ENCODE measurements around the gene DPEP1. TPM values are rescaled to one million over a fixed set of nuclear protein-coding genes. Genes with fewer than 3 reads are reported as not detected.
"Not testable (repeated sequence)": the region's sequence is repeated elsewhere in the genome, so short reads cannot be mapped to it uniquely, and the experiment has no call there.

Gene DPEP1
- total RNA-seq, 2 experiments from 2014 or later: not detected

DNA sequence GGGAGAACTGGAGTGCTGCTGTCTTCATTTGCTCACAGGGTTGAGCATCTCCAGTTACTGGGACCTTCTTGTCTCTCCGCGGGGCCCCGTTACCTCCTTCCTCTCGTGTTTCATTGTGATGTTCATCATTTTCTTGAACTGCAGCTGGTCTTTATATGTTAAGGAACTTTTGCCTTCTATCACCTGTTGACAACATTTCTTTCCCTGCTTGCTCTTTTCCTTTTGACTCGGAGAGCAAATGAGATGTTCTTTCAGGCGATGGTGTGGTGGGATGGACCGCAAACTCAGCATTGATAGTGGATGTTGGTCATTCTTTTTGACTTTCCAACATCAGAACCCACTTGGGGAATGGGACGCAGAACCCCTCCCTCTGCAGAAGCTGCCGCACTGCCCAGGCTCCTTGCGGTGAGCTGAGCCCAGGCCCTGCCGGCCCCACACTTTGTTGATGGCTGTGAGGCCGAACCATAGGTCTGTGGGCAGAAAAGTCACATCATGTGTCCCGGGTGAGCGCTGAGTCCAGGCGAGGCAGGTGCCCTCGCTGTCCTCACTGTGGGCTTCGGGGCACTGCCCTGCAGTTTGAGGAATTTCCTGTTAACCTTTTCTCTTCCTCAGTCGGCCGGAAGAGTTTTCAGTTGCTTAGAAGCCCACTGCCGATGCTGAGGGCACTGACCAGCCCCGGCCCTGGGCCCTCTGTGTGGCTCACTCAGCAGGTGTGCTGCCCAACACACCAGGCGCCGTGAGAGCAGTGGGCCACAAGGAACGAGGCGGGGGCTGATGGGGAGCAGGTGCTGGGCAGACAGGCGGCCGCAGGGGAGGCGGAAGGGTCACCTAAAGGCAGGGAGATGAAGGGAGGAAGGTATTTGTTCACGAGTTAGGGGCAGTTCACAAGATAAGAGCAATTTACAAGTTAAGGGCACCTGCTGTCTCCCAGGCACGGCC lies 45.5 kb upstream of the DPEP1 start:
- DNase-seq (no peak), ATAC-seq (no peak)
- TF ChIP-seq, protein P1, sequence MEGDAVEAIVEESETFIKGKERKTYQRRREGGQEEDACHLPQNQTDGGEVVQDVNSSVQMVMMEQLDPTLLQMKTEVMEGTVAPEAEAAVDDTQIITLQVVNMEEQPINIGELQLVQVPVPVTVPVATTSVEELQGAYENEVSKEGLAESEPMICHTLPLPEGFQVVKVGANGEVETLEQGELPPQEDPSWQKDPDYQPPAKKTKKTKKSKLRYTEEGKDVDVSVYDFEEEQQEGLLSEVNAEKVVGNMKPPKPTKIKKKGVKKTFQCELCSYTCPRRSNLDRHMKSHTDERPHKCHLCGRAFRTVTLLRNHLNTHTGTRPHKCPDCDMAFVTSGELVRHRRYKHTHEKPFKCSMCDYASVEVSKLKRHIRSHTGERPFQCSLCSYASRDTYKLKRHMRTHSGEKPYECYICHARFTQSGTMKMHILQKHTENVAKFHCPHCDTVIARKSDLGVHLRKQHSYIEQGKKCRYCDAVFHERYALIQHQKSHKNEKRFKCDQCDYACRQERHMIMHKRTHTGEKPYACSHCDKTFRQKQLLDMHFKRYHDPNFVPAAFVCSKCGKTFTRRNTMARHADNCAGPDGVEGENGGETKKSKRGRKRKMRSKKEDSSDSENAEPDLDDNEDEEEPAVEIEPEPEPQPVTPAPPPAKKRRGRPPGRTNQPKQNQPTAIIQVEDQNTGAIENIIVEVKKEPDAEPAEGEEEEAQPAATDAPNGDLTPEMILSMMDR (IDR thresholded peaks at IDR 0.05): no peak
- intact Hi-C loops (cut with micrococcal nuclease): no loop called here
- Mint-ChIP-seq H3K36me3 (ENCODE audit: low read depth) (peaks cover 23% of the 10 kb centered on the region), H3K4me3 (no peak overlapping the region), H3K9me3 (no peaks in the 10 kb centered on the region), H3K27me3 (peaks cover 2% of the 10 kb centered on the region), H3K27ac (no peak overlapping the region), H3K4me1 (ENCODE audit: low read depth) (peaks cover 38% of the 10 kb centered on the region)
- CTCF ChIA-PET: interaction anchor here (1.4 kb wide), 1 partner anchor 82 kb away, joined by 3 read pairs; no protein-coding TSS in a partner anchor
- POLR2A ChIA-PET: no interaction called here

- TF ChIP-seq, protein P1 (IDR thresholded peaks at IDR 0.05): no peak
- DNase-seq: no peak
- H3K27ac Mint-ChIP-seq: no peak overlapping the region
- ChIA-PET POLR2A (interaction anchor here (0.6 to 1.1 kb wide), 4 partner anchors 8 to 384 kb away, joined by 3 read pairs; no protein-coding TSS in a partner anchor), CTCF (interaction anchor here (1.0 kb wide), 1 partner anchor 12 kb away, joined by 4 read pairs; no protein-coding TSS in a partner anchor)
- peaks cover 22% of the 10 kb centered on the region for H3K4me1 Mint-ChIP-seq (ENCODE audit: low read depth)
- H3K9me3 Mint-ChIP-seq: no peaks in the 10 kb centered on the region
- no peak for ATAC-seq
- H3K4me3 Mint-ChIP-seq: no peak overlapping the region
- H3K36me3 Mint-ChIP-seq (ENCODE audit: low read depth): peaks cover 5% of the 10 kb centered on the region
- intact Hi-C loops (cut with micrococcal nuclease): no loop called here
- H3K27me3 Mint-ChIP-seq: peaks cover 9% of the 10 kb centered on the region
Observed at GRCh38 chr16:89569506-89570341, 43.7 kb upstream of the DPEP1 start.

GRCh38 chr16:89570342-89570923 lies 43.0 kb upstream of the DPEP1 start:
- POLR2A ChIA-PET: interaction anchor here (1.1 kb wide), 2 partner anchors 9 to 17 kb away, joined by 3 read pairs; no protein-coding TSS in a partner anchor
- DNase-seq: no peak
- Mint-ChIP-seq H3K4me1 (ENCODE audit: low read depth) (peaks cover 14% of the 10 kb centered on the region), H3K9me3 (no peaks in the 10 kb centered on the region), H3K4me3 (no peak overlapping the region), H3K27me3 (peaks cover 9% of the 10 kb centered on the region), H3K27ac (no peak overlapping the region), H3K36me3 (ENCODE audit: low read depth) (peaks cover under 1% of the 10 kb centered on the region)
- intact Hi-C loops (cut with micrococcal nuclease): no loop called here
- TF ChIP-seq, protein P1 (IDR thresholded peaks at IDR 0.05): no peak
- no peak for ATAC-seq
- CTCF ChIA-PET: no interaction called here

DNA sequence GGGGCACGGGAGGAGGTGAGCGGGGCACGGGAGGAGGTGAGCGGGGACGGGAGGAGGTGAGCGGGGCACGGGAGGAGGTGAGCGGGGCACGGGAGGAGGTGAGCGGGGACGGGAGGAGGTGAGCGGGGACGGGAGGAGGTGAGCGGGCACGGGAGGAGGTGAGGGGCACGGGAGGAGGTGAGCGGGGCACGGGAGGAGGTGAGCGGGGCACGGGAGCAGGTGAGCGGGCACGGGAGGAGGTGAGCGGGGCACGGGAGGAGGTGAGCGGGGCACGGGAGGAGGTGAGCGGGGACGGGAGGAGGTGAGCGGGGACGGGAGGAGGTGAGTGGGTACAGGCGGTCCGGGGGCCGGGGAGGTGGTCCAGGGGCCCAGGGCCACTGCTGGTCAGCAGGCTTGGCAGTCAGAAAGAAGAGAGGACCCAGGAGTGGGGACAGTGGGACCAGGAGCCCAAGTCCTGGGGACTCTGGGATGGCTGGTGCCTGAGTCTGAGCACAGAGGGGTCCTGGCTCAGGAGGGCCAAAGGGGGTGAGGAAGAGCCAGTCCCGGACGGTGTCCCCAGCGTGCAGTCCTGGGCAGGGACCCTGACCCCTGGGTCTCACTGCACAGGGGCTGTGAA lies 42.4 kb upstream of the DPEP1 start:
- DNase-seq; H3K4me3 Mint-ChIP-seq; POLR2A ChIA-PET; H3K27ac Mint-ChIP-seq; H3K27me3 Mint-ChIP-seq; CTCF ChIA-PET; ATAC-seq; H3K36me3 Mint-ChIP-seq (ENCODE audit: low read depth); intact Hi-C loops (cut with micrococcal nuclease); H3K4me1 Mint-ChIP-seq (ENCODE audit: low read depth); H3K9me3 Mint-ChIP-seq: not testable (repeated sequence)

DNA sequence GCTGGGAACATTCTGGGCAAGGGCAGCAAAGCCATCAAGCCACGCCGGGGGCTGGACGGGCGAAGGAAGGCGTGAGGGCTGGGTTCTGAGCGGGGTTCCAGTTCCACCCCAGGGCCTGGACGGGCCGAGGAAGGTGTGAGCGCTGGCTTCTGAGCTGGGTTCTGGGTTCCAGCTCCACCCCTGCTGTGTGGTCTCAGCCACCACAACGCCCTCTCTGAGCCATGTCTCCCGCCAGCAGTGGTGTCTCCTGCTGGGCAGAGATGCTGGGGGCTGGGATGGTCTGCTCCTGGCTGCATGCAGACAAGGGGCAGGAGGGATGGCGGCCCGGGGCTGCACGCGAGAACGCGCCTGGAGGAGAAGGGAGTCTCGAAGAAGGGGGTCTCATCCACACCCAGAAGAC lies 41.8 kb upstream of the DPEP1 start:
- H3K27me3 Mint-ChIP-seq: peaks cover 9% of the 10 kb centered on the region
- no peaks in the 10 kb centered on the region for H3K9me3 Mint-ChIP-seq
- H3K27ac Mint-ChIP-seq: no peak overlapping the region
- TF ChIP-seq, protein P1 (IDR thresholded peaks at IDR 0.05): no peak
- intact Hi-C loops (cut with micrococcal nuclease): no loop called here
- DNase-seq (no peak), ATAC-seq (no peak)
- no peaks in the 10 kb centered on the region for H3K36me3 Mint-ChIP-seq (ENCODE audit: low read depth)
- no peak overlapping the region for H3K4me3 Mint-ChIP-seq
- H3K4me1 Mint-ChIP-seq (ENCODE audit: low read depth): peaks cover 8% of the 10 kb centered on the region
- CTCF ChIA-PET: no interaction called here
- POLR2A ChIA-PET: interaction anchor here (2.8 kb wide), 1 partner anchor 7 kb away, joined by 10 read pairs; no protein-coding TSS in a partner anchor

All from activated CD8-positive, alpha-beta T cell treated with anti-CD3 and anti-CD28 coated beads for 36 hours (primary cell).